HG03378 (cell line): ENCODE results near the gene C1orf198.

Source experiments
- ATAC-seq: cut with Tn5 transposase; IDR thresholded peaks from one replicate; pipeline ENCODE4 v1.9.1; 2021; ENCODE audit warnings: mild to moderate bottlenecking, moderate library complexity; ENCODE audit not compliant: unreplicated experiment

The C1orf198 gene

DNA sequence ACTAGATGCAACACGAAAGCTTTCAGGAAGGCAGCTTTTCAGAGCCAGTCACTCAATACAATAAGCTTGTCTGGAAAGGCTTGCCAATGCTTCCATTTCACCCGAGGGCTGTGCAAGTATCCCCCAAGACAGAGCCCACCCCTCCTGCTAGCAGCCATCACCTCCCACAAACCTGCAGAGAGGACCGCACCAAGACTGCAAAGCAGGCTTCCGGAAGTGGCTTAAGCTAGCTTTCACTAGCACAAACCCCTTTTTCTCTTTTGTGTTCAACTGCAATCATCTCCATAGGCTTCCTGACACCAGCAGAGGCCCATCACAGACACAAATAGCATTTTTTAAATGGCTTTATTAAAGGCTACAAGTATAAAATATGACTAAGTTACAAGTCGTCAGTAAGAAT is 31.5 kb downstream of the C1orf198 start:
- no peak for ATAC-seq

DNA sequence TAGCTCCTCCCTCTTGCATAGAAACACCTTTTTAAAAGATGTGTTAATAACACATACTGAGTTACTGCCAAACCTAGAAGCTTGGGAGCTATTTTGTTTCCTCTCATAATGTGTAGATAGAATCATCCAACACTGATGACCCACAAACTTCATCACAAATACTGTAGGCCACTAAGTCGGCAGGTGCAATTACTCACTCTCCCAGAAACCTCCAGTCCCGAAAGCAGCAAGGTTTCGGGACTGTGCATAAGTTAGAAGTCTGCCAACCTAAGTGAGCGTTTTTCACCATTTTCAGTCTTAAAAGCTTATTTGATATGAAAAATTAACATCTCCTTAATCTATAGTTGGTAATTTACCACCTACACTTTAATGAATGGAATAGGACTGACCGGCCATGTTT is 32.0 kb downstream of the C1orf198 start:
- no peak for ATAC-seq

DNA sequence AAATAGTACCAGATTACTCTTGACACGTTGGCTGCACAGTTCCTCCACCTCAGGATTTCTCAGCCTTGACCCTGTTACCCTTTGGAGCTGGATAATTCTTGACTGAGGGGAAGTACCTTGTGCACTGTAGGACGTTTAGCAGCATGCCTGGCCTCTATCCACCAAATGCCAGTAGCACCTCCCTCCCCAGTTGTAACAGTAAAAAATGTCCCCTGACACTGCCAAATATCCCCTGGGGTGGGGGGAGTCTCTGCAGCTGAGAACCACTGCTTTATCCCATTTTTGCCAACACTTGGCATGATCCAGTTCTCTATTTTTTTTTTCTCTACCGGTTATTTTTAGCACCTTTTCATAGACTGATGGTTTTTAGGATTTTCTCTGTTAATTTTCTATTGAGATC is 34.0 kb downstream of the C1orf198 start:
- ATAC-seq = no peak

DNA sequence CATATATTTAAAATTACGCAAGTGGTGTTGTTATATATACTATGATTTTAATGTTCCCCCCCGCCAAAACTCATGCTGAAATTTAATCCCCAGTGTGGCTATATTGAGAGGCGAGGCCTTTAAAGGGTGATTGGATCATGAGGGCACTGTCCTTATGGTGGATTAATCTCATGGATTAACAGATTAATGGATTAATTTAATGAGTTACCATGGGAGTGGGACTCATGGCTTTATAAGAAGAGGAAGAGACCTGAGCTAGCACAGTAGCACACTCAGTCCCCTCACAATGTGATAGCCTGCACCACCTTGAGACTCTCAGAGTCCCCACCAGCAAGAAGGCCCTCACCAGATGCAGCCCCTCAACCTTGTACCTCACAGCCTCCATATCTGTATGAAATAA is 34.8 kb downstream of the C1orf198 start:
- no peak for ATAC-seq

DNA sequence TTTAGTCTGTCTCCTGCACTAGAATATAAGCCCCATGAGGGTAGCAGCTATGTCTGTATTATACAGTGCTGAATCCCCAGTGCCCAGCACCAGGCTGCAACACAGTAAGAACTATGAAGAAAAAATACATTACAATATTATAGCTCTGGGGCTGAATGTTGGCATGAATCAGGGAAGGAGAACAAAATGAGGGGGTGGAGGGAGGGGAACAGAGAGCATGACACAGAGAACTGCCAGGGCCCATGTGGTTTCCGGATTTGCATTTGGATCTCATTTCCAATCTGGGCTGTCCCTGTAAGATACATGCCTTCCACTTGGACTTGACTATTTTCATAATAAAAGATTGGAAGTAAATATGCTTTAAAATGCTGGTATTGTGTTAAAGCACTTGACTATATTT is 35.8 kb downstream of the C1orf198 start:
- no peak for ATAC-seq

DNA sequence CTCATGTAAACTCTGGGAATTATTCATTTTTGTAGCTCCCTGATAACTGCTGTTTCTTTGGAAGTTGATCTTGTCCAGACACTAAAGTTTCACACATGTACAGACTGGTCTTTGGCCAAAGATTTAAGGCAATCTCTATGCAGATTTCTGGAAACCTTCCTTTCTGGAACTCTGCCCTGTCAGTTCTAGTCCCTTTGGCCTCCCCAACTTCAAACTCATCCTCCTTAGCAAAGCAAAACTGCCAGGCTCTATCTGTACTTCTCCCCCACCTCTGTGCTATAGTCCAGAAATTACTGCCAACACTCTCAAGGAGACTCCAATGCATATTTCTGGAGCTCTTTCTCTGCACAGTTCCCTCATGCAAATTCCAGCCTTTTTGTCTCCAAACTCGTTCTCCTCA is 36.5 kb downstream of the C1orf198 start:
- no peak for ATAC-seq

DNA sequence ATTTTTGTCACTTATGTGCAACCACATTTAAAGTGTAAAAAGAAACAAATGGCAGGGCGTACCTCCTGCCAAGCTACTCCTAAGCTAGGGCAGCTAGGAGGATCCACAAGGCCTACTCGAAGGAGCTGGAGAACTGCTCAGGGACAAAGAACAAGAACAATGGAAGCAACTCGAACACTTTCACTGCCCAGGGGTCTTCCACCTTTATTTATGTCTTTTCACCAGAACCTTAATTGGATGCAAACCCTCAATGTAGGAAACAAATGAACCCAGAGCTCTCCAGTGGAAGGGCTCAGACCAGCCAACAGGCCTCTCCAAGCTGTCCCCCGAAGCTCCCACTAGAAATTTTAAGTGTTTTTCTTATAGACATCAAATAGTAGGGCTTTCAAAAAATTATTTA is 39.9 kb downstream of the C1orf198 start:
- no peak for ATAC-seq

DNA sequence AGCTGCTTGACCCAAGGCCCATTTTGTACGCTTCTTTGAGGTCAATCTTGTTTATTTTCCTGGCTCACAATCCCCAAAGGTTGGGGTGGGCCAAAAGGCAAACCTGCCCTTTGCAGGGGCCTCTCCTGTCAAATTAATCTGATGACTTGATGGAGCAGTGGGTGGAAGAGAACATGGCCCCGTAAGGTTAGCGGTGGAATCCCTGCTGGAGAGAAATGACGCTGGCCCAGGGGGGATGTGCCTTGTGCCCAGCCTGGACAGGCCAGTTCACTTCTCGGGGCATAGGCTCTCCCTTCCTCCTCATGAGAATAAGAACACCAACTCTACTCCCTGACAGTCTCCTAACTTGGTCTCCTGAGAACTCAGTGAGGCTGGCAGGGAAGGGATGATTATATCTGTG is 40.5 kb downstream of the C1orf198 start:
- no peak for ATAC-seq

DNA sequence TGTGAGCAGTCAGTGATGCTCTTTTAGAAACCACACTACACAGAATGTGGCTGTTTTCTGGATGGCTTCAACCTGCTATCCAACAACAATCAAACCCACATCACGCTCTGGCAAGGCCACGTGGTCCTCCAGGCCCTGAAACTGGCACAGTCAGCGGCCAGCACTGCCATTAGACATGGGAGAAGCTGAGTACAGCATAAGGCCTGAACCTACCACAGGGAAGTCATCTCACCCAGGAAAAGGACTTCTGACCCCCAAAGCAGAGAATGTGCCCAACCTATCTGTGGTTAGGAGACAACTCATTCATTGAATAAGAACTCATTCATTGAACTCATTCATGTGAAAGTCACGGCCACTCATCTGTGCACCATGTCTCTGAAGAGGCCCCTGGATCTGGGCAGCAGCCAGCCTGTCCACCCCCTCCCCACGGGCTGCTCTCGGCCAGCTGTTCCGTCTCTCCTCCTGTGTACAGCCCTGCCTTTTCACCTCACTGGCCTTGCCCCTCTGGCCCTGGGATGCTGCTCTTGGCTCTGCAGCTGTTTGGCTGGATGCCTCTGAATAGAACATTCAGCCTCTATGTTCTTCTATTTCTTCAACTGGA is 41.1 kb downstream of the C1orf198 start:
- ATAC-seq = no peak

DNA sequence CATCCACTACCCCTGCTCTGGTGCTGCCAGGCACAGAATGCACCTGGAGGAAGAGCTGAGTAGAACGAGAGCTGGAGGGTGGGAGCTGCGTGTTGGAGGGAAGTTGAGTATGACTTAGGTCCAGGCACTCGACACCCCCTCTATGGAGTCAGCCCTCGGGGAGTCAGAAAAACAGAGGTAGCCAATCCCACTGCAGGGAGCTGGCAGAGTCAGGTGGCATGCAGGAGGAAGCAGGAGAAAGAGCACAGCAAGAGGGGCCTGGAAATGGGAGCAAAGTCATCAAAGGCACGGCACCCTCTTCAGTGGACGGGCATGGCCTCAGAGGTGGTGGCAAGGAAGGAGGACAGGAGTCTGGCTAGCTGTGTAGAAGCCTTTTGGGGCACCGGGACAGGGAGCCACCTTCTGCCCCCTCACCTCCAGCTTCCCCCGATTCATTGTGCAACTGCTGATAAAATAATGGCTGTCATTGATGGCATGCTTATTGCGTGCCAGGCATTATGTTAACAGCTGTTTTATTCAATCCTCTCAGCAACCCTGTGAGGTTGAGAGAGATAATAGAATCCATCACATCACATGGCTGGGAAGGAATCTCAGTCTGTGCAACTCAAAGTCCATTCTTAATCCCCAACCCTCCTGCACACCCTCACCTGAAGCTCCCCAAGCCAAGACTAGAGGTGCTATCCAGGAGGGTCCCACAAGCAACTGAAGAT is 42.0 kb downstream of the C1orf198 start:
- no peak for ATAC-seq

DNA sequence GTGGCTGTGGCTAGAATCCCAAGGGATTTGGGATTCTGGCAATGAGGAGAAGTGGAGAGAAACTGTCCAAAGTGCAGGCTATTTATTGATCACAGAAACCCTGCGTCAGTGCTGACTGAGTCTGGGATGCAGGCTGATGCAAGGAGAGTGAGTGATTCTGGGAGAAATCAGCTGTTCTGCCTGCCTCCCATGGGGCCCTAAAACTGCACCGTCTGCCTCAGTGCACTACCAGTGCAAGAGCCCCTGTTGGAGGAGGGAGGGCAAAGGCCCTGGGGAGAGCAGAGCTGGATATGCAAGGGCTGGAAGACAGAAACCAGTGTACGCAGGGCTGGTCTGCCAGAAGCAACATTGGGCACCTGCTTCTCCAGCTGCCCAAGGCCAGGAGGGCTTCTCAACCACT is 42.6 kb downstream of the C1orf198 start:
- no peak for ATAC-seq

DNA sequence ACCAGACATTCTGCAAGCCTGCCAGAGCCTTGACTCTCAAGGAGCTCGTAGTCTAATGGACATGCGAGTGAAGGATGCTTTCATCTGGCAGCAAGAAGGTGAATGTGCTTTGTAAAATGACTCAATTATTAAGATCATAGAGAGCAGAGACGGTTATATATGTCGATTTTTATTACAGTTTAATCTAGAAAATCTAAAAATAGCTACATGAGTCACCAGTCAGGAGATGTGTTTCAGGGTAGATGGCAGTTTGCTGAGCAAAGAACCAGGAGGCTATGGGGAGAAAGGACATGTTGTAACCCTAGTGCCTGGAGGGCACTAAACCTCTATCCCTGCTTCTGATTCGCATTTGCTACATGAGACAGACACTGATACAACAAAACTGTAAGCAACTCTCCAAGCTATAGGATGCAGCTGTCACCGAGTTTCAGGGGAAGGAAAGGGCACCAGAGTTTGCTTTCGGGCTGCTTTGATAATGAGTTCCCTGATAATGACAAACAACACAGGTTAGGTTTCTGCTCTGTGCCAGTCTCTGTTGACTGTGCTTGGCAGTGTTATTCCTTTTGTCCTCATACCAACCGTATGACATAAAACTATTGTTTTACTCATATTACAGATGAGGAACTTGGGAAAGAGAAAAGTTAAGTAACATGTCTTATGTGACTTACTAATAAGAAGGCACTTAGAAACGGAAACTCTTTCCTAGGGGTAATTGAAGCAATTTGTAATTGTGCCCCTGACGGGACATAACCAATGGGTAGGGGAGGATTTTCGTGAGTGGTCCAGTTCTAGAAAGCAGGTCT is 43.2 kb downstream of the C1orf198 start:
- ATAC-seq = no peak

DNA sequence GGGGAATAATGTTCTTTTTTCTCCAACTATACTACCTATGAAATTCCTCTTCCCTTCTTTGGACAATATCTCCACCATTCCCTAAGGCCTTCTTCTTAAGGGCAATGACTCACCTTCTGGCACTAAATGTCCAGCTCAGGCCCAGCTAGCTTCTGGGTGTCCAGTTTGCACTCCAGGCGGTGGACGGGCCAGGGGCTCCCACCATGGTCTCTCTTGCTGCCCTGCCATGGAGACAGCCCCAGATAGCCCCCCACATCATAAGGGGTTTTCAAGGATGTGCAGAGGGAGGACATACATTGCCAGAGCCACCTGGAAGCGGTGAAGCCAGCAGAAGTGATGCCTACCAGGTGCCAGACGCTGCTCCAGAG is 43.8 kb downstream of the C1orf198 start:
- ATAC-seq = no peak

DNA sequence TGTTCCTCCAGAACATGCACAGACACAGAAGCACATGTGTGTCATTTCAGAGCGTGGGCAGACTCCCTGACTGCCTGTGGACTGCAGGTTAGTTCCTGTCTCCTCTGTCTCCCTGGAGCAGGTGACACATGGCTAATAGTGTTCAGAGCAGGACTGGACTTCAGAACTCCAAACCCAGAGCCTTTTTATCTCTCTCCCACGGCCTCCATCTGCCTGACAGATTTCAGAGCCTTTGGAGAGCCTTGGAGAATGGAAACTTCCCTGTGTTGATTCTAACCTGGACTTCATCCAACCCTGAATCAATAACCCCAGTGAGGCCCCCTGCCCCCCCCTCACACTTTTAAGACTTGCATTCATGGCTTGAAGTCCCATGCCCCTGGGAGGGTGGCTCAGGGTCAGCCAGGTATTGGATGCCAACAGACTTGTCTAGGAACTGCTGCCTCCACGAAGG is 44.4 kb downstream of the C1orf198 start:
- ATAC-seq = no peak

DNA sequence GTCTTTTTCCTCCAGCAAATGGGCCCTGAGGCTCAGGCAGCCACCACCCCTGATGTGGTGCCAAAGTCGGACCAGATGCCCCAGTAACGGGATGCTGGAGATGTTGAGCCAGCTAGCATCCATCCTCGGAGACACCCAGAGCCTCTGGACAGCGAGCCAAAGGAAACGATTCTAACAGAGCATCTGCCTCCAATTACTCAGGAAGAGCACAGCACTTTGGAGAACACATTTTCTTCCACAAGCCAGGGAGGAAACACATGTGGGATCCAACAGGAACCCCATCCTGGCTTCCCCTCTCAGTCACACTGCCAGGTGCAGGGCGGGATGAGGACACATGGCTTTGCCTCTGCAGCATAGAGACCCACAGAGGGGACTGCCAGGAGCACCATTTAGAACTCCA is 44.9 kb downstream of the C1orf198 start:
- ATAC-seq = no peak

DNA sequence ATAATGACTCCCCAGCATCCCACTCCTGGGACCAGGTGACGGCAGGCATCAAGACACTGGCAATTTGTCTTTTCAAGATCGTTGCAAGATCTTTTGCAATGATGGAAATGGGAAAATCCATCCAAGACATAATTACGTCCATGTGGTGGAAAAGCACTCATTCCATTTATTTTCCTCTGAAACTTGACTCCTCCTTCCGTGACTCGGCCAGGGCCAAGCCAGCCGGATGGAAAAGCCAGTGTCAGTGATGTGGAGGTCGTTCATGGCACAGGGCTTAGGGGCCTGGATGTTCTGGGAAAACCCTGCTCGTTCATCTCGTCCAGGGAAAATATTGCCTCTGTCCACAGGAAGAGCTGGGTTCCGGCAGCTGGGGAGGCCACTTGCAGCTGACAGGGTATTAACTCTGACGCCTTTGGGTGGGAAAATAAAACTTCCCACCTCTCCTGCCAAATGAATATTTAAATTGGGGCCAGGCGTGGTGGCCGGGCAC is 46.2 kb downstream of the C1orf198 start:
- ATAC-seq = no peak

DNA sequence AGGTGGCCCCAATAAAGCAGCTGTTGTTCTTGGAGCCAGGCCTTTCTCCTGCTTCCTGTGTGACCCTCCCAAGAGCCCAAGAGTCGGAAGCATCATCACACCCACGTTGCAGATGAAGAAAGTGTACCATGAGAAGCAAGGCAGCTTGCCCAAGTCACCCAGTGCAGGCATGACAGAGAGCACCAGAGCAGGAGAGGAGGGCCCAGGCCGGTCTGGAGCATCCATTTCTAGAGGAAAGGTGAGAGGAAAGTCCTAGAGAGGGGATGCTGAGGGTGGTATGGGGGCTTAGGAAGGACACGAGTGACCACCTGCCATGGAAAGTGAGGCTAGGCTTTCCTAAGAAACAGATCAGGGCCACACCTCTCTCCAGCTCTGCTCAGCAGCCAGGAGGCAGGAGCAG is 47.0 kb downstream of the C1orf198 start:
- no peak for ATAC-seq

DNA sequence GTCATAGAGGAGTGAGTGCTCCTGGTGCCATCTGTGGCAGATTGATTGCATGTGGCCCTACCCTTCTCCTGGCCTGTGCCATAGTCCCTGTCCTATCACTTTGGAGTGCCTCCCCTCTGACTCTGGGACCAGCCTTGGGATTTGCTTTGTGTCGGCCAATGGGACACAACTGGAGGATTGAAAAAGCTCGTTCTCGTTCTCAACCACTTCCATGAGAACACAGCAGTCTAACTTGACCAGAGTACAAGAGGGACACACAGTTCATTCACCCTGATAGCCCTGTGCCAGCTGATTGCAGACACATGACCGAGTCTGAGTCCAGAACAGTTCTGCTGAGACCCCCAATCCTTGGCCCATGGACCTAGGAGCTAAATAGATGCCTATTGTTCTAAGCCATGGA is 47.8 kb downstream of the C1orf198 start:
- no peak for ATAC-seq

DNA sequence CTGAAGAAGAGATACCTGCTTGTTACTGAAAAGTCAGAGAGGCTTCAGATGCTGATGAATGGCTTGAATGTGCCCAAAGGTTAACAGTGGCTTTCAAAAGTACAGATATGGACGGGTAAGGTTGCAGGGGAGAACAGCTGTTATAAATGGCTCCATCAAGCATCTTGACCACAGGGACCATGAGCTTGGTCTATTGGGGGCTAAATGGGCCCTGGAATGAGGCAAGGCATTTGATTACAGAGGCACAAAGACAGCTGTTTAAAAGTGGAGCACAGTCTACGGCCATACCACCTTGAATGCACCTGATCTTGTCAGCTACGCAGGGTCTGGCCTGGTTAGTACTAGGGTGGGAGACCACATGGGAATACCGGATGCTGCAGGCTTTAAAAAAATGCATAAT is 48.3 kb downstream of the C1orf198 start:
- no peak for ATAC-seq

DNA sequence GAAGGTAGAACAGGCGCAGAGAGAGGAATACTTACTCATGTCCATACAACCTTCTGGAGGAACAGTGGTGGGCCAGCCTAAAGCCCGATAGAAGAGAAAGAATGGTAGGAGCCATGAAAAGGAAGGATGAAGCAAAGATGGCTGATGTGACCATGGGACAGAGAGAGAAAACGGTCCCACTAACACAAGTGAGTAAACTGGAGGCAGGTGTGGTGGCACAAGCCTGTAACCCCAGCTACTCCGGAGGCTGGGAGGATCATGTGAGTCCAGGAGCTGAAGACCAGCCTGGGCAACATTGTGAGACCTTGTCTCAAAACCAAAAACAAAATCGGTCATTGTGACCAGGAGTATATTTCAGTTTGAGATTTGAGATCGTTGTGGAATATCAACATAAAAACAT is 49.4 kb downstream of the C1orf198 start:
- ATAC-seq = no peak

DNA sequence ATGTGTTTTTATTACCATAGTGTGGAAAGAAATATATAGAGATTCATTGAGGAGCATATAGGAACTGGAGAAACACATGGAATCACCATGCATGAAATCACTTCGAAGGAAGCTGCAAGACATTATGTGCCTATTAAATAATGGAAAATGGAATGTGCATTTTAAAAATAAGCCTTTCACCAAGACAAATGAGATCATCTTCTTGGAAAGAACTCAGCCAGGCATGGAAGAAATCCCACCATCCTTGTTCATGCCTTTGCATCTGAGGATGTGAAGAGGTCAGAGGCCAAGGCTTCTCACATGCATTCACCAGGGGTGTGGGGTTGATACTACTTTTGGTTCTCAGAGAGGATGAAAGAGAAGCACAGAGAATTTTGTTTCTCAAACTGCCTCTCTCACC is 50.0 kb downstream of the C1orf198 start:
- ATAC-seq = no peak

DNA sequence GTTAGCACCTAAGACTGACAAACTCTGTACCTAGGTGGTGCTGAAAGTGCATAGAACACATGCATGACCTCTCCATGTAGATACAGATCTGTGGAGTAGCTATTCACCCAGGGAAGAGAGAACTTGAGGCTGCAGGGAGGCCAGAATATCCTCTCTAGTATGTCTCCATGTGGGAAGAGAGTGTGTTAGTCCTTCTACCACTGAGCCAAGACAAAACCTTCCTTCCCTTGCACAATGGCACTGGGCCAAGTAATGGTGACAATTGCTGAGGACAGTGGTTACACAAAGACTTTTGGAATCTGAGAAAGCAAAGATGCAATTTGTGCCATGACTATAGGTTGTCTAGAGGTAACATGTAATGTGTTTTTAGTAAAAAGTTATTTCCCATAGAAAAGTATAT is 52.3 kb downstream of the C1orf198 start:
- ATAC-seq = no peak
